ENCODE measurements around the gene SPHK2. TPM values are rescaled to one million over a fixed set of nuclear protein-coding genes. Genes with fewer than 3 reads are reported as not detected.

Gene SPHK2
- total and polyA plus RNA-seq, 2 experiments from 2014 or later = 18.3 to 50.3 TPM

- Histone ChIP-seq H4K20me1 (replicated peaks; ENCODE audit: insufficient read depth) (no peaks in the 10 kb centered on the region), H3K4me1 (ENCODE audit: insufficient read depth) (peaks cover 23% of the 10 kb centered on the region), H3K79me2 (replicated peaks; ENCODE audit: insufficient read depth) (no peaks in the 10 kb centered on the region), H3K27ac (ENCODE audit: low read depth) (no peak overlapping the region), H3K4me3 (no peak overlapping the region), H3K4me2 (no peak overlapping the region), H3K27me3 (ENCODE audit: insufficient read depth) (no peaks in the 10 kb centered on the region), H3K36me3 (ENCODE audit: insufficient read depth) (no peaks in the 10 kb centered on the region), H2AFZ (no peak overlapping the region), H3F3A (replicated peaks; ENCODE audit: low read depth) (no peaks in the 10 kb centered on the region), H3K9me2 (ENCODE audit: insufficient read depth) (no peaks in the 10 kb centered on the region)
- Mint-ChIP-seq H3K4me3 (no peak overlapping the region), H3K27ac (no peak overlapping the region), H3K4me1 (peaks cover 33% of the 10 kb centered on the region), H3K27me3 (ENCODE audit: insufficient read depth, low read depth, poor library complexity) (peaks cover 22% of the 10 kb centered on the region), H3K9me3 (peaks cover 9% of the 10 kb centered on the region; the same call in 2 of the 3 replicates), H3K36me3 (ENCODE audit: low read depth) (no peaks in the 10 kb centered on the region; the same call in 2 of the 3 replicates)
- ATAC-seq (no peak), DNase-seq (ENCODE audit: low spot score) (no peak)
- no peak for TF ChIP-seq CREB1 (CRISPR knock-in tag; IDR thresholded peaks at IDR 0.05; ENCODE audit: low read depth)
These were observed 52.2 kb downstream of the SPHK2 start for GRCh38 chr19:48671446-48671995.

GRCh38 chr19:48672994-48673393, 53.7 kb downstream of the SPHK2 start, which contains the start of gene NTN5:
Gene NTN5, minus strand, starts transcription at chr19:48673017. Its CDS starts 2,031 bp downstream, at chr19:48670986.
- Mint-ChIP-seq H3K4me1 (peaks cover 33% of the 10 kb centered on the region), H3K36me3 (ENCODE audit: low read depth) (no peaks in the 10 kb centered on the region; the same call in 2 of the 3 replicates), H3K4me3 (peak within 1 kb of the TSS; percentile 36; the same call in 1 of the 3 replicates), H3K27ac (no peak within 1 kb of the TSS), H3K9me3 (peaks cover 9% of the 10 kb centered on the region; the same call in 2 of the 3 replicates), H3K27me3 (ENCODE audit: insufficient read depth, low read depth, poor library complexity) (peaks cover 23% of the 10 kb centered on the region)
- Histone ChIP-seq H3K36me3 (ENCODE audit: insufficient read depth) (no peaks in the 10 kb centered on the region), H3K27me3 (ENCODE audit: insufficient read depth) (no peaks in the 10 kb centered on the region), H3K4me3 (peak within 1 kb of the TSS; percentile 34; the same call in 1 of the 2 replicates), H4K20me1 (replicated peaks; ENCODE audit: insufficient read depth) (no peaks in the 10 kb centered on the region), H3K4me1 (ENCODE audit: insufficient read depth) (peaks cover 23% of the 10 kb centered on the region), H3K9me2 (ENCODE audit: insufficient read depth) (no peaks in the 10 kb centered on the region), H3K79me2 (replicated peaks; ENCODE audit: insufficient read depth) (no peaks in the 10 kb centered on the region), H3K27ac (ENCODE audit: low read depth) (no peak within 1 kb of the TSS), H3K4me2 (peak within 1 kb of the TSS; percentile 75), H3F3A (replicated peaks; ENCODE audit: low read depth) (no peaks in the 10 kb centered on the region), H2AFZ (peak within 1 kb of the TSS; percentile 96)
- DNase-seq (ENCODE audit: low spot score) (peak; percentile 29), ATAC-seq (peak; percentile 6; the same call in 2 of the 3 replicates)
- no peak for TF ChIP-seq ETS1 (IDR thresholded peaks at IDR 0.05)
- no peak for TF ChIP-seq JUNB (IDR thresholded peaks at IDR 0.05; ENCODE audit: unreplicated experiment)
- no peak for TF ChIP-seq ZNF331 (CRISPR knock-in tag; IDR thresholded peaks at IDR 0.05; ENCODE audit: low read depth)
- TF ChIP-seq CTCF (conservative IDR thresholded peaks at IDR 0.05; ENCODE audit: low read depth in 2 of 2) = no peak
- TF ChIP-seq EZH2phosphoT487 (IDR thresholded peaks at IDR 0.05; ENCODE audit: unreplicated experiment) = no peak
- TF ChIP-seq ZNF114 (CRISPR knock-in tag; IDR thresholded peaks at IDR 0.05) = no peak
- no peak for TF ChIP-seq NANOG (IDR thresholded peaks at IDR 0.05; ENCODE audit: borderline replicate concordance)
- no peak for TF ChIP-seq ZNF462 (CRISPR knock-in tag; IDR thresholded peaks at IDR 0.05)
- TF ChIP-seq STAT1 (IDR thresholded peaks at IDR 0.05; ENCODE audit: unreplicated experiment) = no peak

Measured in GM23338 (cell line).